Cardiac muscle cell (in vitro differentiated cells and primary cell): ENCODE results near the gene ARHGAP6. TPM values are rescaled to one million over a fixed set of nuclear protein-coding genes. Genes with fewer than 3 reads are reported as not detected.

ENCODE experiments used
- DNase-seq, 2 donors: peaks; one replicate each; pipeline versions ENCODE4 v3.0.0 to v3.0.0-alpha.2; 2010 to 2017; ENCODE audit warnings: low read depth in 1 of 2, low spot score in 1 of 2
- H3K27ac ChIP-seq: fragments of 200-600 bp; sonication (generic); 2 replicates; pipeline ENCODE4 v1.5.1; 2016
- H3K27me3 ChIP-seq: fragments of 200-600 bp; sonication (generic); 2 replicates; pipeline ENCODE4 v1.6.0; 2016; ENCODE audit warnings: control low read depth
- H3K36me3 ChIP-seq: fragments of 200-600 bp; sonication (generic); 2 replicates; pipeline ENCODE4 v1.5.1; 2016; ENCODE audit warnings: control low read depth
- H3K4me1 ChIP-seq: fragments of 200-600 bp; sonication (generic); 2 replicates; pipeline ENCODE4 v1.8.1; 2017; ENCODE audit warnings: low read depth, mild to moderate bottlenecking, mixed run types
- H3K4me3 ChIP-seq: fragments of 200-600 bp; sonication (generic); 2 replicates; pipeline ENCODE4 v1.5.1; 2016; ENCODE audit warnings: mild to moderate bottlenecking
- H3K9me3 ChIP-seq: fragments of 200-600 bp; sonication (generic); 2 replicates; pipeline ENCODE4 v1.5.1; 2017; ENCODE audit warnings: low read depth, mild to moderate bottlenecking, control low read depth
- CTCF ChIP-seq: IDR thresholded peaks from 2 replicates; pipeline ENCODE4 v1.5.1; 2012; ENCODE audit warnings: low read depth, mild to moderate bottlenecking, low read length
- polyA plus RNA-seq: library from polyadenylated mRNA; unstranded; fragments of >200 nt; fragmentation: Nextera tagmentation; extraction: Ambion mirVana; gene quantifications from 2 replicates; pipeline ENCODE4 v1.2.1, GENCODE V29; 2016
- total RNA-seq: library from RNA; depleted of rRNA; stranded (reverse); fragments of >200 nt; gene quantifications from 2 replicates; pipeline ENCODE4 v1.2.3, GENCODE V29; 2016

Gene ARHGAP6, protein sequence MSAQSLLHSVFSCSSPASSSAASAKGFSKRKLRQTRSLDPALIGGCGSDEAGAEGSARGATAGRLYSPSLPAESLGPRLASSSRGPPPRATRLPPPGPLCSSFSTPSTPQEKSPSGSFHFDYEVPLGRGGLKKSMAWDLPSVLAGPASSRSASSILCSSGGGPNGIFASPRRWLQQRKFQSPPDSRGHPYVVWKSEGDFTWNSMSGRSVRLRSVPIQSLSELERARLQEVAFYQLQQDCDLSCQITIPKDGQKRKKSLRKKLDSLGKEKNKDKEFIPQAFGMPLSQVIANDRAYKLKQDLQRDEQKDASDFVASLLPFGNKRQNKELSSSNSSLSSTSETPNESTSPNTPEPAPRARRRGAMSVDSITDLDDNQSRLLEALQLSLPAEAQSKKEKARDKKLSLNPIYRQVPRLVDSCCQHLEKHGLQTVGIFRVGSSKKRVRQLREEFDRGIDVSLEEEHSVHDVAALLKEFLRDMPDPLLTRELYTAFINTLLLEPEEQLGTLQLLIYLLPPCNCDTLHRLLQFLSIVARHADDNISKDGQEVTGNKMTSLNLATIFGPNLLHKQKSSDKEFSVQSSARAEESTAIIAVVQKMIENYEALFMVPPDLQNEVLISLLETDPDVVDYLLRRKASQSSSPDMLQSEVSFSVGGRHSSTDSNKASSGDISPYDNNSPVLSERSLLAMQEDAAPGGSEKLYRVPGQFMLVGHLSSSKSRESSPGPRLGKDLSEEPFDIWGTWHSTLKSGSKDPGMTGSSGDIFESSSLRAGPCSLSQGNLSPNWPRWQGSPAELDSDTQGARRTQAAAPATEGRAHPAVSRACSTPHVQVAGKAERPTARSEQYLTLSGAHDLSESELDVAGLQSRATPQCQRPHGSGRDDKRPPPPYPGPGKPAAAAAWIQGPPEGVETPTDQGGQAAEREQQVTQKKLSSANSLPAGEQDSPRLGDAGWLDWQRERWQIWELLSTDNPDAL (N-terminal part only)
- total RNA-seq (18.5 and 45.0 TPM in 2 replicates), polyA plus RNA-seq (10.5 and 14.9 TPM in 2 replicates)

GRCh38 chrX:11665168-11666111 lies at the start of gene ARHGAP6:
ARHGAP6 (minus strand) TSS chrX:11665920; CDS start chrX:11664828, 1,092 bp downstream.
- peak within 1 kb of the TSS; percentile 87 for H3K27ac ChIP-seq
- H3K27me3 ChIP-seq: no peaks in the 10 kb centered on the region
- no peaks in the 10 kb centered on the region for H3K36me3 ChIP-seq
- H3K4me3 ChIP-seq: peak within 1 kb of the TSS; percentile 75
- no peaks in the 10 kb centered on the region for H3K9me3 ChIP-seq
- DNase-seq: peak; percentile 78 to 82
- no peaks in the 10 kb centered on the region for H3K4me1 ChIP-seq
- TF ChIP-seq CTCF: no peak

DNA sequence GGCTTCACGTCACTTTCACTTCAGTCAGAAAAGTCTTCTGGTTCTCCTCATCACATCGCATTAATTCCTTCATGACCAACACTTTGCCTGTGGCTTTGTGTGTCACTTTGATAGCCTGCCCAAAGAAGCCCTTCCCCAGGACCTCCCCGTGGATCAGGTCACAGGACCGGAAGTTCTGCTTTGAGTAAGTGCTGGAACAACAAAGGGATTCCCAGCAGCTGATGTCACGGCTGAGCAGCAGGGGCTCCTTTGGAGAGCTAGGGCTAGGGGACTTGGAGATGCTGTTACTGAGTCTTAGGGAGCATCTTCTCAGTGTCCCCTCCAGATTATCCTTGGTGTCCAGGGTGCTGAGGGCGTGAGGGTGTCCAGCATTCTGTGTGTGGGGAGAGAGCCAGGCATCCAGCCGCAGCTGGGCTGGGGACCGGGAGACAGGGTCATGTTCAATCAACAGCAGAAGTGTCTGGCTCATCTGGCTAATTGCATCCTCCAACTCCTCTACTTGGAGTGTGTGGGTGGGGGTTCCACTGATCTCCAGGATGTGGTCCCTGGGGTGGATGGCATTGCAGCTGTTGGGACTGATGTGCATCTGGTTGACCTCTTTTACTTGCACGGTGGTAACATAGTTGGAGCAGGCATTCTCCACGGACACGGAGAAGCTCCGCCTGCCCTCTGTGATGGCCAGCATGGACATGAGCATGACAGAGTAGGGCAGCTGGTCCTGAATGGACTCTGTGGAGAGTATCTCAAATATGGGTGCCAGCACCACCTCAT lies 39.2 kb upstream of the ARHGAP6 start:
- Histone ChIP-seq H3K4me3 (no peak overlapping the region), H3K4me1 (no peaks in the 10 kb centered on the region), H3K27me3 (no peaks in the 10 kb centered on the region), H3K36me3 (no peaks in the 10 kb centered on the region), H3K9me3 (no peaks in the 10 kb centered on the region), H3K27ac (no peak overlapping the region)
- no peak for TF ChIP-seq CTCF
- peak in 1 of 2 donors; percentile 41 for DNase-seq

DNA sequence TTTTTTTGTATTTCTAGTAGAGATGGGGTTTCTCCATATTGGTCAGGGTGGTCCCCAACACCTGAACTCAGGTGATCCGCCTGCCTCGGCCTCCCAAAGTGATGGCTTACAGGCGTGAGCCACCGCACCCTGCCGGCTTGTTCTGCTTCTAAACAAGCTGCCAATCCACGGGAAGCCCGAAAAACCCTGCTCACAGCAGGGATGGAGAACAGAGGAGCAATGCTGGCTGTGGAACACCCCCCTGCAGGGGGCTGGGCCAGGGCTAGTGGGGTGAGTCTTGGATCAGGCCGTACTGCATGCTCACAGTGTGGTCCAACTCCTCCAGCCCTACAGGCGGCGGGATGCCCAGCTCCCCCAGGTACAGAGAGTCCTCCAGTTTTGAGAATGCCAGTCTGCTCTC lies 38.1 kb upstream of the ARHGAP6 start:
- H3K36me3 ChIP-seq: no peaks in the 10 kb centered on the region
- no peaks in the 10 kb centered on the region for H3K27me3 ChIP-seq
- TF ChIP-seq CTCF: no peak
- no peaks in the 10 kb centered on the region for H3K4me1 ChIP-seq
- H3K27ac ChIP-seq: no peak overlapping the region
- no peaks in the 10 kb centered on the region for H3K9me3 ChIP-seq
- no peak overlapping the region for H3K4me3 ChIP-seq
- no peak for DNase-seq

DNA sequence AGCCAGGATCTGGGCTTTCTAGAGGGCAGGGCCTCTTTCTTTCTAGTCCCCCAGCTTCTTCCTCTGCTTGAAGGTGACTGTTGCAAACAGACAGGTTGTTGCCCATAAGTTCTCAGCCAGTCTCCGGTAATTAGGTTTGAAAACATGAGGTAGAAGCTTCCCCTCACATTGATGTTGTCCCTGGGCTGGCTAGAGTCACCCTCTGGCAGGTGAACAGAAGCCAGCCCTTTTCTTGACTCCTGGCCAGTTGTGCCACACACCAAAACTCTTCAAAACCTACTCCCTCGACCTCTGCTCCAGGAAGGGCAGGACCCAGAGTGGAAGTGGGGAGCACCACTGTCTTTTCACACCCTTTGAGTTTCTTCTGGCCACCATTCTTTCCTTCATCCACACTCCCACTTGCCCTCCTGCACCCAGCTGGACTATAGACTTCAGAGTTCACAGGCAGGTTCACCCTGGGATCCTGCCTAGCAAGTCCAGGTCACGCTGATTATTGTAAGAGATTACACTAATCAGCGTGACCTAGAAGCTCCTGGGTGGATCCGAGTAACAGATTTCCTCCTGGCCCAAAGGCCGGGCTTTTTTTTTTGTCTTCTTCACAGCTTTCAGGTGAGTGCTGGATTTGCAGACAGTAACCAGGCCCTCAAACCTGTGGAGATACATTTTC lies 37.4 kb upstream of the ARHGAP6 start:
- Histone ChIP-seq H3K27ac (no peak overlapping the region), H3K4me3 (no peak overlapping the region), H3K36me3 (no peaks in the 10 kb centered on the region), H3K27me3 (no peaks in the 10 kb centered on the region), H3K4me1 (no peaks in the 10 kb centered on the region), H3K9me3 (no peaks in the 10 kb centered on the region)
- no peak for TF ChIP-seq CTCF
- no peak for DNase-seq
